Epithelial cell of proximal tubule (primary cell): Measurements from ENCODE around the gene HORMAD2. TPM values are rescaled to one million over a fixed set of nuclear protein-coding genes. Genes with fewer than 3 reads are reported as not detected.

Experiments used
- DNase-seq: peaks from one replicate; pipeline ENCODE4 v3.0.0-alpha.2; 2011; ENCODE audit warnings: low read depth
- H3K4me3 ChIP-seq: 2 replicates; pipeline ENCODE4 v1.5.1; 2011; ENCODE audit warnings: low read depth, mild to moderate bottlenecking, low read length
- CTCF ChIP-seq: conservative IDR thresholded peaks from 2 replicates; pipeline ENCODE4 v1.5.1; 2012; ENCODE audit warnings: low read depth, mild to moderate bottlenecking, low read length
- total RNA-seq: library from RNA; depleted of rRNA; stranded (reverse); fragments of >200 nt; gene quantifications from 2 replicates; pipeline ENCODE4 v1.2.3, GENCODE V29; 2015

HORMAD2 gene
- total RNA-seq, 1 donor from 2014 or later, result not detected

GRCh38 chr22:30171008-30171407, 90.7 kb downstream of the HORMAD2 start:
- no peak for TF ChIP-seq CTCF
- DNase-seq, result no peak
- no peak overlapping the region for H3K4me3 ChIP-seq

GRCh38 chr22:30175690-30176288, 95.5 kb downstream of the HORMAD2 start:
- DNase-seq, result no peak
- no peak overlapping the region for H3K4me3 ChIP-seq
- no peak for TF ChIP-seq CTCF

GRCh38 chr22:30176431-30176830, 96.2 kb downstream of the HORMAD2 start:
- no peak for TF ChIP-seq CTCF
- H3K4me3 ChIP-seq, result no peak overlapping the region
- no peak for DNase-seq

GRCh38 chr22:30178181-30179126, 98.2 kb downstream of the HORMAD2 start:
- DNase-seq, result no peak
- no peak overlapping the region for H3K4me3 ChIP-seq
- TF ChIP-seq CTCF, result peak; percentile 37

- no peak overlapping the region for H3K4me3 ChIP-seq
- DNase-seq, result no peak
- no peak for TF ChIP-seq CTCF
Observed at GRCh38 chr22:30180616-30181015, 100.4 kb downstream of the HORMAD2 start.

- DNase-seq, result no peak
- no peak overlapping the region for H3K4me3 ChIP-seq
Observed at GRCh38 chr22:30181459-30182349, 101.4 kb downstream of the HORMAD2 start.

More at GRCh38 chr22:30181459-30182349, 101.4 kb downstream of the HORMAD2 start:
- no peak for TF ChIP-seq CTCF
